Measurements from ENCODE around the gene MTTP.
A peak's percentile ranks its signal among the peaks of the same experiment; 100 is the strongest.

Gene MTTP

DNA sequence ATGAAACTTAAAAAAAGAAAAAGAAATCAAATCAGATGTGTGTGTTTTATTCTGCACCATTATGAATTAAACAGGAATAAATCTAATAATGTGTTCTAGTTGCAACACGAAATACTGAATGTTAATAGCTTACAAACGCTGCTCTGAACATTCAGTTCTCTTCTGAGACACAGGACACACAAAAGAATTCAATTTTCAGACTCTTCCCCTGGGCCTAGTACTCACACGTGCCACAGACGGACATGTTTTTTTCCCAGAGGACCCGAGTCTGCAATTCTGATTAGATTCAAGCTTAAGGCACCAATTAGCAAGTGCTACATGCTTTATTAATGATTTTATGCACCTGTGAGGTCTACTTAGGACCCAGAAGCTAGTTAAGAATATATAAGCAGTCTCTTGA, 62.5 kb downstream of the MTTP start:
- no peaks in the 10 kb centered on the region for H3K27me3 Mint-ChIP-seq (ENCODE audit: low read depth)
- H3K36me3 Mint-ChIP-seq (ENCODE audit: low read depth), result no peaks in the 10 kb centered on the region
- no peak for TF ChIP-seq CTCF (IDR thresholded peaks at IDR 0.05; ENCODE audit: unreplicated experiment in 3 of 3)
- no peak overlapping the region for H3K4me3 Mint-ChIP-seq
- no peaks in the 10 kb centered on the region for H3K9me3 Mint-ChIP-seq
- peaks cover 11% of the 10 kb centered on the region for H3K4me1 Mint-ChIP-seq
- no peak overlapping the region for H3K27ac Mint-ChIP-seq

- H3K4me3 Mint-ChIP-seq, result no peak overlapping the region
- no peaks in the 10 kb centered on the region for H3K36me3 Mint-ChIP-seq (ENCODE audit: low read depth)
- H3K27me3 Mint-ChIP-seq (ENCODE audit: low read depth), result no peaks in the 10 kb centered on the region
- H3K9me3 Mint-ChIP-seq, result no peaks in the 10 kb centered on the region
- H3K27ac Mint-ChIP-seq, result no peak overlapping the region
- peaks cover 43% of the 10 kb centered on the region for H3K4me1 Mint-ChIP-seq
- TF ChIP-seq CTCF (IDR thresholded peaks at IDR 0.05; ENCODE audit: unreplicated experiment in 3 of 3), result no peak
Measured at GRCh38 chr4:99640676-99641075, 66.1 kb downstream of the MTTP start.

- Mint-ChIP-seq H3K4me3 (peak overlapping the region in 2 of 3 experiments; percentile 21 to 78), H3K27me3 (ENCODE audit: low read depth) (no peaks in the 10 kb centered on the region), H3K36me3 (ENCODE audit: low read depth) (no peaks in the 10 kb centered on the region), H3K27ac (peak overlapping the region in 2 of 3 experiments; percentile 16 to 63), H3K4me1 (peaks cover 53% of the 10 kb centered on the region), H3K9me3 (no peaks in the 10 kb centered on the region)
- no peak for TF ChIP-seq CTCF (IDR thresholded peaks at IDR 0.05; ENCODE audit: unreplicated experiment in 3 of 3)
Measured at GRCh38 chr4:99642725-99643489, 68.3 kb downstream of the MTTP start.

DNA sequence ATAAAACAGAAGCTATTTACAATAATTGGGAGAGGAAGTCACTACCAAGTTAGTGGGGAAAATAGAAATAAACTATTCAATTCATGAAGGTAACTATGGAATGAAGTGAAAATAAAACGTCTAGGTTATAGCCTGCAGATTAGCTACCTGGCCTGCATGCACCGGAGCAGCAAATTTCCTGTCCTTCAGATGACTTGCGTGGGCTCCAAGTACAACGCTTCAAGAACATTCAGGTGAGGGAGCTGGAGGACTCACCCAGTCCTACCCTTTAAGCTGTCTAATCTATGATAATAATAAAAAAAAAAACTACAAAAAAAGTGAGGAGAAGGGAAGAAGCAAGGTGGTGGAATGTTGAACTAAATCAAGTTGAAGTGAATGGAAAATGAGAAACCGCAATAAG, 69.8 kb downstream of the MTTP start:
- Mint-ChIP-seq H3K27ac (no peak overlapping the region), H3K9me3 (no peaks in the 10 kb centered on the region), H3K4me1 (peaks cover 61% of the 10 kb centered on the region), H3K27me3 (ENCODE audit: low read depth) (no peaks in the 10 kb centered on the region), H3K36me3 (ENCODE audit: low read depth) (no peaks in the 10 kb centered on the region), H3K4me3 (peak overlapping the region in 1 of 3 experiments; percentile 86)
- TF ChIP-seq CTCF (IDR thresholded peaks at IDR 0.05; ENCODE audit: unreplicated experiment in 3 of 3), result no peak

DNA sequence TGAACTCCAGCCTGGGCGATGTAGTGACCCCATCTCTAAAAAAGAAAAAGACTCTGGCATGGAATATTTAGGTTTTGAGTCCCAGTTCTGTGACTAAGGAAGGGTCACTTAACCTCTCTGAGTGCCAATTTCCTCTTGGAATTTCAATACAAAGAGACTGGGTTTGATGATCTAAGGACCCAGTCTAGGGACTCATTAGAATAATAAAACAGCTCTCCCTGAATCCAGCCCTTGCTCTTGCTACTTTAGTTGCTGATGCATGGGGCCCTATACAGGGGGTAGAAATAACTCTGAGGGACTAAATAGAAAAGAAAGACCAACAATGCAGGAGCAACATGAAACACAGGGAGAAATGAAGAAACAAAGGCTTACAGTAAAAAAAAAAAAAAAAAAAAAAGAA, 70.4 kb downstream of the MTTP start:
- Mint-ChIP-seq H3K9me3 (no peaks in the 10 kb centered on the region), H3K27me3 (ENCODE audit: low read depth) (no peaks in the 10 kb centered on the region), H3K36me3 (ENCODE audit: low read depth) (no peaks in the 10 kb centered on the region), H3K4me1 (peaks cover 61% of the 10 kb centered on the region), H3K27ac (peak overlapping the region in 1 of 3 experiments; percentile 38), H3K4me3 (peak overlapping the region in 2 of 3 experiments; percentile 42 to 86)
- no peak for TF ChIP-seq CTCF (IDR thresholded peaks at IDR 0.05; ENCODE audit: unreplicated experiment in 3 of 3)

DNA sequence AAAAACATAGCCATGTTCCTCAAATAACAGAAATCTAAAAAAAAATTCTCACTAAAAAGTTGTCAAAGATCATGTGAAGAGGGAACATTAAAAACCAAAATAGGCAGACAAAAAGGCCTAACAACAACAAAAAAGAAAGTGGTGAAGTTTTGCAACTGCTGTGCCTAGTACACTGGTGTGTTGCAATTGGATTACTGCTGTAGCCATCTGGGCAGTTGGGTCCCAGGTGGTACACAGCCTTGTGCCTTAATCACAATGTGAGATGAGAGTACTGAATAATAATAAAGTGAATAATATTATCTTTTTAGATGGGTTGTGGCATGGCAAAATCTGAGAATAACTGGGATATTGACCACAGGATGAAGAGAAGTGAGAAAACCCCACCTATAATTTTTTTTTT, 71.0 kb downstream of the MTTP start:
- H3K36me3 Mint-ChIP-seq (ENCODE audit: low read depth), result no peaks in the 10 kb centered on the region
- no peaks in the 10 kb centered on the region for H3K9me3 Mint-ChIP-seq
- no peak for TF ChIP-seq CTCF (IDR thresholded peaks at IDR 0.05; ENCODE audit: unreplicated experiment in 3 of 3)
- H3K4me1 Mint-ChIP-seq, result peaks cover 61% of the 10 kb centered on the region
- H3K27ac Mint-ChIP-seq, result peak overlapping the region in 1 of 3 experiments; percentile 38
- H3K4me3 Mint-ChIP-seq, result peak overlapping the region in 1 of 3 experiments; percentile 86
- peaks cover 1% of the 10 kb centered on the region for H3K27me3 Mint-ChIP-seq (ENCODE audit: low read depth)

Measured in nephron (organoid).